HCT116 (cell line): ENCODE measurements around the gene PPP2R5B. TPM values are rescaled to one million over a fixed set of nuclear protein-coding genes. Genes with fewer than 3 reads are reported as not detected.

ENCODE experiments used
- ATAC-seq: fragments of 200-7000 bp; cut with Tn5 transposase; 2 replicates; pipeline ENCODE4 v1.9.1; 2020; ENCODE audit warnings: mild to moderate bottlenecking, moderate library complexity
- BruUV-seq: library from RNA; stranded (reverse); fragments of 400-500 nt; replicated peaks from 2 replicates; lab custom pipeline; 2021; lab: Mats Ljungman, UMichigan
- CTCF ChIA-PET: fragments of 300-600 bp; sonication (Branson Sonifier 250); formaldehyde crosslinking; loops from one replicate; lab custom pipeline; 2021; ENCODE audit warnings: antibody characterized with exemption; lab: Charles Lee
- POLR2A ChIA-PET: fragments of 300-600, 350-600 bp; sonication (Branson Sonifier 250); formaldehyde crosslinking; loops from one replicate; lab custom pipeline; 2021; ENCODE audit warnings: antibody characterized with exemption; lab: Charles Lee
- RAD21 ChIA-PET, 2 experiments: fragments of 300-600 bp; sonication (Branson Sonifier 250); formaldehyde crosslinking; loops; one replicate each; lab custom pipeline; 2023; ENCODE audit warnings: low total read pairs in 2 of 2; ENCODE audit not compliant: uncharacterized antibody in 2 of 2, unreplicated experiment in 2 of 2, low non-redundant PET in 1 of 2; lab: Charles Lee
- DNase-seq: peaks from one replicate; pipeline ENCODE4 v3.0.0-alpha.2; 2010; ENCODE audit warnings: low read depth, low spot score
- H2AFZ ChIP-seq: fragments of 200-600 bp; shearing (Covaris generic), sonication (generic); 2 replicates; pipeline ENCODE4 v1.6.1; 2017; ENCODE audit warnings: low read depth, mixed run types, mixed read lengths, antibody characterized with exemption, low read length; ENCODE audit not compliant: poor library complexity, severe bottlenecking
- H3K27ac ChIP-seq: 2 replicates; pipeline ENCODE4 v1.5.1; 2012; ENCODE audit warnings: low read depth, low read length
- H3K27me3 ChIP-seq: fragments of 200-600 bp; sonication (generic); 2 replicates; pipeline ENCODE4 v1.6.1; 2016; ENCODE audit warnings: mixed run types, low read length, mixed read lengths; ENCODE audit not compliant: insufficient read depth
- H3K36me3 ChIP-seq, 2 experiments: fragments of 200-500 bp in 1 of 2; fragments of 200-600 bp in 1 of 2; sonication (Bioruptor generic) in 1 of 2; sonication (generic) in 1 of 2; 2 replicates each; pipeline versions ENCODE4 v1.5.1 to v1.6.1; 2014 to 2016; ENCODE audit warnings: low read length in 2 of 2, inconsistent platforms in 1 of 2, mixed read lengths in 1 of 2, mixed run types in 1 of 2; ENCODE audit not compliant: insufficient read depth in 2 of 2, control insufficient read depth in 1 of 2
- H3K4me1 ChIP-seq, 2 experiments: fragments of 200-600 bp in 1 of 2; sonication (generic) in 1 of 2; 2 replicates each; pipeline versions ENCODE4 v1.5.1 to v1.6.1; 2012 to 2017; ENCODE audit warnings: low read length in 2 of 2, inconsistent platforms in 1 of 2, mild to moderate bottlenecking in 1 of 2, mixed read lengths in 1 of 2, mixed run types in 1 of 2, moderate library complexity in 1 of 2; ENCODE audit not compliant: insufficient read depth in 2 of 2, control insufficient read depth in 1 of 2
- H3K4me2 ChIP-seq: fragments of 200-600 bp; sonication (generic); 2 replicates; pipeline ENCODE4 v1.6.1; 2017; ENCODE audit warnings: mixed run types, low read length, mixed read lengths
- H3K4me3 ChIP-seq, 2 experiments: fragments of 200-600 bp in 1 of 2; sonication (generic) in 1 of 2; replicated peaks in 1 of 2; 2 replicates each; pipeline ENCODE4 v1.5.1; 2011 to 2016; ENCODE audit warnings: low read length in 2 of 2, control low read depth in 1 of 2, low read depth in 1 of 2, mild to moderate bottlenecking in 1 of 2, mixed read lengths in 1 of 2, mixed run types in 1 of 2
- H3K79me2 ChIP-seq: fragments of 200-600 bp; sonication (generic); 2 replicates; pipeline ENCODE4 v1.6.1; 2017; ENCODE audit warnings: mild to moderate bottlenecking, mixed run types, low read length, moderate library complexity, mixed read lengths; ENCODE audit not compliant: insufficient read depth
- H3K9ac ChIP-seq: fragments of 200-600 bp; sonication (generic); 2 replicates; pipeline ENCODE4 v1.6.1; 2016; ENCODE audit warnings: low read length, mixed read lengths
- H3K9me2 ChIP-seq: fragments of 200-600 bp; sonication (generic), shearing (Covaris generic); 2 replicates; pipeline ENCODE4 v1.6.1; 2017; ENCODE audit warnings: mixed run types, mild to moderate bottlenecking, moderate library complexity; ENCODE audit not compliant: insufficient read depth
- H3K9me3 ChIP-seq, 2 experiments: fragments of 200-500 bp in 1 of 2; fragments of 200-600 bp in 1 of 2; sonication (Bioruptor generic) in 1 of 2; sonication (generic) in 1 of 2; 2 replicates each; pipeline ENCODE4 v1.6.1; 2014 to 2017; ENCODE audit warnings: low read length in 2 of 2, mixed read lengths in 2 of 2, inconsistent platforms in 1 of 2, low read depth in 1 of 2, mild to moderate bottlenecking in 1 of 2, mixed run types in 1 of 2, moderate library complexity in 1 of 2; ENCODE audit not compliant: control insufficient read depth in 1 of 2, insufficient read depth in 1 of 2
- H4K20me1 ChIP-seq: fragments of 200-600 bp; sonication (generic), shearing (Covaris generic); 2 replicates; pipeline ENCODE4 v1.6.1; 2017; ENCODE audit warnings: mixed run types, mild to moderate bottlenecking, moderate library complexity; ENCODE audit not compliant: insufficient read depth
- CBX3 ChIP-seq: IDR thresholded peaks from 2 replicates; pipeline ENCODE4 v1.6.1; 2012; ENCODE audit warnings: low read depth
- CEBPB ChIP-seq: IDR thresholded peaks from 2 replicates; pipeline ENCODE4 v1.6.1; 2012; ENCODE audit warnings: low read depth
- EGR1 ChIP-seq: IDR thresholded peaks from 2 replicates; pipeline ENCODE4 v1.6.1; 2012; ENCODE audit warnings: low read depth
- ELF1 ChIP-seq: IDR thresholded peaks from 2 replicates; pipeline ENCODE4 v1.6.1; 2012; ENCODE audit warnings: low read depth, borderline replicate concordance
- EZH2phosphoT487 ChIP-seq: fragments of 200-600 bp; IDR thresholded peaks from 2 replicates; pipeline ENCODE4 v1.6.1; 2018; ENCODE audit warnings: antibody characterized with exemption, borderline replicate concordance
- JUND ChIP-seq: IDR thresholded peaks from 2 replicates; pipeline ENCODE4 v1.6.1; 2012
- POLR2AphosphoS5 ChIP-seq: IDR thresholded peaks from 2 replicates; pipeline ENCODE4 v1.6.1; 2011; ENCODE audit warnings: mild to moderate bottlenecking, low read depth, low read length, moderate library complexity
- SRF ChIP-seq: IDR thresholded peaks from 2 replicates; pipeline ENCODE4 v1.6.1; 2012; ENCODE audit warnings: low read depth
- TCF7L2 ChIP-seq: IDR thresholded peaks from 2 replicates; pipeline ENCODE4 v1.7.0; 2011; ENCODE audit warnings: borderline replicate concordance, inconsistent platforms; ENCODE audit not compliant: insufficient read depth, insufficient read length; ENCODE audit errors: extremely low read depth
- YY1 ChIP-seq: IDR thresholded peaks from 2 replicates; pipeline ENCODE4 v1.6.1; 2011; ENCODE audit warnings: low read length, low read depth, moderate library complexity, mild to moderate bottlenecking; ENCODE audit not compliant: insufficient replicate concordance; ENCODE audit errors: extremely low read depth
- ZFX ChIP-seq: fragments of 450-650 bp; IDR thresholded peaks from 2 replicates; pipeline ENCODE4 v1.6.1; 2017
- ZNF274 ChIP-seq: fragments of 200-500 bp; sonication (Bioruptor generic); IDR thresholded peaks from 2 replicates; pipeline ENCODE4 v1.6.1; 2014; ENCODE audit warnings: mild to moderate bottlenecking, low read depth, low read length, inconsistent platforms
- intact Hi-C: fragments of 100-400 bp; cut with micrococcal nuclease; formaldehyde crosslinking; loops from 2 replicates; pipeline ENCODE4 v1.10.0; 2022
- total RNA-seq: library from RNA; stranded (reverse); gene quantifications from one replicate; pipeline ENCODE4 v1.2.1, GENCODE V29; 2021; ENCODE audit not compliant: unreplicated experiment
- TF ChIP-seq, protein P1 (sequence below): IDR thresholded peaks from 2 replicates; pipeline ENCODE4 v1.6.1; 2012
- TF ChIP-seq, protein P2 (sequence below): IDR thresholded peaks from 2 replicates; pipeline ENCODE4 v1.6.1; 2012
- TF ChIP-seq, protein P3 (sequence below): IDR thresholded peaks from 2 replicates; pipeline ENCODE4 v1.6.1; 2012; ENCODE audit warnings: low read depth

The PPP2R5B gene
- total RNA-seq, 1 experiment from 2014 or later = 10.9 TPM

DNA sequence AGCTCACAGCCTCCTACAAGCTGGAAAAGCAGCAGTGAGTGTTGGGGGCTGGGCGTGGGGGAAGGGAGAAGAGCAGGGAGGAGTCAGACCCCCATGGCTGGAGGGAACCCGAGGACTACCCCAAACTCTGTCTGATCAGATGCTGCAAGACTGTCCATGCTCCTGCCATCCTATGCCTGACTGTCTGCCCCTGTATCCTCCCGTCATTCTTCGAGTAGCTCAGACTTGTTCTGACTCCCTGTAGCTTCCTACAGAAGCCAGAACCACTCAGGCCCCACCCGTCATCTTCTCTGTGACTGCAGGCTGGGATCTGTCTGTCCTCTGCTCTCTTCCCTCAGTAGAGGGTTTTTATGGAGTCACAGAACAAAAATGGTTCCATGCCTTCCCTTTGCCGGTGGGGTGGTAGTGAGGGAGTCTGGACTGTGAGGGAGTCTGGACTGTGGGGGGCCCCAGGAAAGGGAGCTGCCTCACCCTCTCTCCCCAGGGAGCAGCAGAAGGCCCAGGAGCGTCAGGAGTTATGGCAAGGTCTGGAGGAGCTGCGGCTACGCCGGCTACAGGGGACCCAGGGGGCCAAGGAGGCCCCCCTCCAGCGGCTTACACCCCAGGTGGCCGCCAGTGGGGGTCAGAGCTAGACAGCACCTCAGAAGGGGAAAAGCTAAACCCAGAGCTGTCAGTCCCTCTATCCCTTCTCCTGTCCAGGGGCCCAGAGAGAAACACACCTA is 8.9 kb downstream of the PPP2R5B start:
- POLR2A ChIA-PET = interaction anchor here (0.6 to 1.8 kb wide), 2 partner anchors 9 to 14 kb away, joined by 3 to 4 read pairs; partner anchors contain the start of gene PPP2R5B

DNA sequence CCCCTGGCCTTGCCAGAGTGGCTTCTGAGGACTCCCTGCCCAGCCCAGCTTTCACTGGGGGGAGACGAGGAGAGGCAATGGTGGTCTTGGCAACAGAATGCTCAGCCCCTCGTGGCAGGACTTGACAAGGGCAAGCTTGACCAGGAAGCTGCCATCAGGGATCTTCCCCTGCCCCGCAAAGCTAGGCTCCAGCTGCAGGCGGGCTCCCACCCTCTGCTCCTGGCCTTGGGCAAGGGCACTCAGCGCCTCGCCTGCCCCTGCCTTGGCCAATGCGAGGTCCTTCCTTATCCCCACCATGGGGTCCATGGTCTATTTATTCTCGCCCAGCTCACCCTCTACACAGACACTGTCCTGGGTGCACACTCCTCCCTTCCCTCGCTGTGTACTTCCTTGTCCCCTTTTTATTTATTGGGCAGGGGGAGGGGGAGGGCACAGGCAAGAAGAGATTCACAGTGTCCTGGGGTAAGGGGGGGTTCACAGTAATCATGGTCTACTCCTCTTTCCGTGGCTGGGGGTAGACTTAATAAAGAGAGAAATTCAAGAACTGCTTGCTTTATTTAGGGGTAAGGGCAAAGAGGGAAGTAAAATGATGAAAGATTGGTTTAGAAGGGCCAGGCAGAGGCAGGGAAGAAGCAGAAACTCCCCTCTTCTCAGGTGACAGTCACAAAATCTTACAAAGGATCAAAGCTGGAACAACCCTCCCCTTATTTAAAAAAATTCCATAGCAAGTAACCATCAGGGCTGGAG is 9.6 kb downstream of the PPP2R5B start:
- DNase-seq (no peak), ATAC-seq (no peak)
- peaks cover 0 to 3% of the 10 kb centered on the region in 2 experiments; a peak in 1 of 4 replicates for H3K36me3 ChIP-seq
- no peak overlapping the region for H3K4me2 ChIP-seq
- no peak overlapping the region for H3K9ac ChIP-seq
- no peaks in the 10 kb centered on the region for H3K27me3 ChIP-seq
- H2AFZ ChIP-seq = no peak overlapping the region
- no peaks in the 10 kb centered on the region for H4K20me1 ChIP-seq
- no TSS peak for BruUV-seq
- peaks cover 8 to 15% of the 10 kb centered on the region in 2 experiments; a peak in 3 of 4 replicates for H3K4me1 ChIP-seq
- ChIA-PET RAD21 (no interaction called here), POLR2A (interaction anchor here (0.6 to 1.8 kb wide), 2 partner anchors 10 to 15 kb away, joined by 3 to 4 read pairs; partner anchors contain the start of gene PPP2R5B), CTCF (no interaction called here)
- H3K9me2 ChIP-seq = no peaks in the 10 kb centered on the region
- no peaks in the 10 kb centered on the region for H3K79me2 ChIP-seq
- no peak overlapping the region for H3K4me3 ChIP-seq
- H3K9me3 ChIP-seq = no peaks in the 10 kb centered on the region
- intact Hi-C loops = no loop called here
- H3K27ac ChIP-seq = no peak overlapping the region
- TF ChIP-seq, protein P1, sequence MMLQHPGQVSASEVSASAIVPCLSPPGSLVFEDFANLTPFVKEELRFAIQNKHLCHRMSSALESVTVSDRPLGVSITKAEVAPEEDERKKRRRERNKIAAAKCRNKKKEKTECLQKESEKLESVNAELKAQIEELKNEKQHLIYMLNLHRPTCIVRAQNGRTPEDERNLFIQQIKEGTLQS = no peak
- TF ChIP-seq CBX3 (no peak), EZH2phosphoT487 (no peak), SRF (no peak), YY1 (no peak), POLR2AphosphoS5 (no peak), TCF7L2 (no peak), EGR1 (no peak), CEBPB (no peak), ELF1 (no peak), ZNF274 (no peak), ZFX (no peak)
- TF ChIP-seq, protein P2, sequence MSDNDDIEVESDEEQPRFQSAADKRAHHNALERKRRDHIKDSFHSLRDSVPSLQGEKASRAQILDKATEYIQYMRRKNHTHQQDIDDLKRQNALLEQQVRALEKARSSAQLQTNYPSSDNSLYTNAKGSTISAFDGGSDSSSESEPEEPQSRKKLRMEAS = no peak
- TF ChIP-seq, protein P3, sequence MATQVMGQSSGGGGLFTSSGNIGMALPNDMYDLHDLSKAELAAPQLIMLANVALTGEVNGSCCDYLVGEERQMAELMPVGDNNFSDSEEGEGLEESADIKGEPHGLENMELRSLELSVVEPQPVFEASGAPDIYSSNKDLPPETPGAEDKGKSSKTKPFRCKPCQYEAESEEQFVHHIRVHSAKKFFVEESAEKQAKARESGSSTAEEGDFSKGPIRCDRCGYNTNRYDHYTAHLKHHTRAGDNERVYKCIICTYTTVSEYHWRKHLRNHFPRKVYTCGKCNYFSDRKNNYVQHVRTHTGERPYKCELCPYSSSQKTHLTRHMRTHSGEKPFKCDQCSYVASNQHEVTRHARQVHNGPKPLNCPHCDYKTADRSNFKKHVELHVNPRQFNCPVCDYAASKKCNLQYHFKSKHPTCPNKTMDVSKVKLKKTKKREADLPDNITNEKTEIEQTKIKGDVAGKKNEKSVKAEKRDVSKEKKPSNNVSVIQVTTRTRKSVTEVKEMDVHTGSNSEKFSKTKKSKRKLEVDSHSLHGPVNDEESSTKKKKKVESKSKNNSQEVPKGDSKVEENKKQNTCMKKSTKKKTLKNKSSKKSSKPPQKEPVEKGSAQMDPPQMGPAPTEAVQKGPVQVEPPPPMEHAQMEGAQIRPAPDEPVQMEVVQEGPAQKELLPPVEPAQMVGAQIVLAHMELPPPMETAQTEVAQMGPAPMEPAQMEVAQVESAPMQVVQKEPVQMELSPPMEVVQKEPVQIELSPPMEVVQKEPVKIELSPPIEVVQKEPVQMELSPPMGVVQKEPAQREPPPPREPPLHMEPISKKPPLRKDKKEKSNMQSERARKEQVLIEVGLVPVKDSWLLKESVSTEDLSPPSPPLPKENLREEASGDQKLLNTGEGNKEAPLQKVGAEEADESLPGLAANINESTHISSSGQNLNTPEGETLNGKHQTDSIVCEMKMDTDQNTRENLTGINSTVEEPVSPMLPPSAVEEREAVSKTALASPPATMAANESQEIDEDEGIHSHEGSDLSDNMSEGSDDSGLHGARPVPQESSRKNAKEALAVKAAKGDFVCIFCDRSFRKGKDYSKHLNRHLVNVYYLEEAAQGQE = no peak

More for the DNA sequence above, 8.9 kb downstream of the PPP2R5B start:
- Histone ChIP-seq H3K9me2 (no peaks in the 10 kb centered on the region), H3K9me3 (no peaks in the 10 kb centered on the region), H3K4me1 (peaks cover 8 to 15% of the 10 kb centered on the region in 2 experiments; a peak in 3 of 4 replicates), H3K36me3 (peaks cover 0 to 3% of the 10 kb centered on the region in 2 experiments; a peak in 1 of 4 replicates), H3K79me2 (no peaks in the 10 kb centered on the region), H3K4me3 (no peak overlapping the region), H3K4me2 (no peak overlapping the region), H3K9ac (no peak overlapping the region), H3K27me3 (no peaks in the 10 kb centered on the region), H4K20me1 (no peaks in the 10 kb centered on the region), H3K27ac (no peak overlapping the region), H2AFZ (no peak overlapping the region)
- ChIA-PET CTCF (no interaction called here), RAD21 (no interaction called here)
- TF ChIP-seq JUND = no peak
- no peak for TF ChIP-seq ZFX
- TF ChIP-seq SRF = no peak
- intact Hi-C loops = no loop called here
- no TSS peak for BruUV-seq
- DNase-seq = no peak
- ATAC-seq = no peak
